Neural cell (in vitro differentiated cells): Measurements from ENCODE around the gene SLC22A3. TPM values are rescaled to one million over a fixed set of nuclear protein-coding genes. Genes with fewer than 3 reads are reported as not detected.

ENCODE experiments used
- H2AFZ ChIP-seq: fragments of 200-600, 300-800 bp; sonication (generic), shearing (Covaris generic); 2 replicates; pipeline ENCODE4 v1.6.0; 2014; ENCODE audit warnings: low read depth, mild to moderate bottlenecking, antibody characterized with exemption, low read length, moderate library complexity
- H3F3A ChIP-seq: fragments of 200-600 bp; shearing (Covaris generic); 2 replicates; pipeline ENCODE4 v1.6.1; 2016; ENCODE audit warnings: mild to moderate bottlenecking, moderate library complexity, mixed read lengths, antibody characterized with exemption, low read length; ENCODE audit not compliant: insufficient read depth, poor library complexity, severe bottlenecking
- H3K27ac ChIP-seq: fragments of 200-600, 300-800 bp; sonication (generic), shearing (Covaris generic); 2 replicates; pipeline ENCODE4 v1.5.1; 2014; ENCODE audit warnings: mild to moderate bottlenecking, low read length, moderate library complexity
- H3K27me3 ChIP-seq: fragments of 300-800, 200-600 bp; sonication (generic), shearing (Covaris generic); 2 replicates; pipeline ENCODE4 v1.6.0; 2014; ENCODE audit warnings: mild to moderate bottlenecking, low read depth, low read length, moderate library complexity; ENCODE audit not compliant: insufficient read depth
- H3K36me3 ChIP-seq: fragments of 300-800, 200-600 bp; sonication (generic), shearing (Covaris generic); 2 replicates; pipeline ENCODE4 v1.5.1; 2014; ENCODE audit warnings: mild to moderate bottlenecking, antibody characterized with exemption, low read length, moderate library complexity; ENCODE audit not compliant: insufficient read depth
- H3K4me2 ChIP-seq: fragments of 300-800, 200-600 bp; sonication (generic), shearing (Covaris generic); 2 replicates; pipeline ENCODE4 v1.6.0; 2014; ENCODE audit warnings: mild to moderate bottlenecking, low read length
- H3K4me3 ChIP-seq: fragments of 300-800, 200-600 bp; sonication (generic), shearing (Covaris generic); 2 replicates; pipeline ENCODE4 v1.5.1; 2014; ENCODE audit warnings: mild to moderate bottlenecking, low read length, moderate library complexity
- H3K79me2 ChIP-seq: fragments of 200-600 bp; shearing (Covaris generic); replicated peaks from 2 replicates; pipeline ENCODE4 v1.6.0; 2014; ENCODE audit warnings: mild to moderate bottlenecking, low read length, moderate library complexity; ENCODE audit not compliant: insufficient read depth
- H3K9ac ChIP-seq: fragments of 300-800, 200-600 bp; sonication (generic), shearing (Covaris generic); 2 replicates; pipeline ENCODE4 v1.6.1; 2016; ENCODE audit warnings: mild to moderate bottlenecking, low read length, mixed read lengths
- H3K9me2 ChIP-seq: fragments of 200-600 bp; shearing (Covaris generic); 2 replicates; pipeline ENCODE4 v1.6.1; 2016; ENCODE audit warnings: mild to moderate bottlenecking, low read length, mixed read lengths; ENCODE audit not compliant: insufficient read depth
- H3K9me3 ChIP-seq: fragments of 200-600, 300-800 bp; sonication (generic), shearing (Covaris generic); 2 replicates; pipeline ENCODE4 v1.6.1; 2016; ENCODE audit warnings: mild to moderate bottlenecking, mixed run types, low read length, moderate library complexity, mixed read lengths
- H4K20me1 ChIP-seq: fragments of 200-600 bp; shearing (Covaris generic); 2 replicates; pipeline ENCODE4 v1.6.1; 2016; ENCODE audit warnings: mild to moderate bottlenecking, mixed run types; ENCODE audit not compliant: insufficient read depth
- EP300 ChIP-seq: fragments of 450-650 bp; conservative IDR thresholded peaks from 2 replicates; pipeline ENCODE4 v1.6.1; 2014; ENCODE audit warnings: antibody characterized with exemption, mild to moderate bottlenecking, moderate library complexity; ENCODE audit not compliant: poor library complexity, severe bottlenecking
- EZH2 ChIP-seq: fragments of 200-600, 300-800 bp; shearing (Covaris generic), sonication (generic); IDR thresholded peaks from 2 replicates; pipeline ENCODE4 v1.6.1; 2014; ENCODE audit warnings: antibody characterized with exemption, low read length, borderline replicate concordance, mild to moderate bottlenecking; ENCODE audit not compliant: insufficient read depth, poor library complexity, severe bottlenecking
- MXI1 ChIP-seq: fragments of 450-650 bp; conservative IDR thresholded peaks from 2 replicates; pipeline ENCODE4 v1.6.1; 2014; ENCODE audit warnings: antibody characterized with exemption, mild to moderate bottlenecking; ENCODE audit not compliant: poor library complexity, severe bottlenecking
- POLR2AphosphoS5 ChIP-seq: IDR thresholded peaks from 2 replicates; pipeline ENCODE4 v1.6.1; 2012
- RAD21 ChIP-seq: fragments of 450-650 bp; conservative IDR thresholded peaks from 2 replicates; pipeline ENCODE4 v1.6.1; 2014; ENCODE audit warnings: antibody characterized with exemption, mild to moderate bottlenecking, moderate library complexity
- REST ChIP-seq: IDR thresholded peaks from 2 replicates; pipeline ENCODE4 v1.6.1; 2012; ENCODE audit warnings: borderline replicate concordance
- SMC3 ChIP-seq: fragments of 450-650 bp; conservative IDR thresholded peaks from 2 replicates; pipeline ENCODE4 v1.6.1; 2014; ENCODE audit warnings: antibody characterized with exemption, mild to moderate bottlenecking, moderate library complexity; ENCODE audit not compliant: poor library complexity
- TAF1 ChIP-seq: IDR thresholded peaks from 2 replicates; pipeline ENCODE4 v1.6.1; 2012; ENCODE audit warnings: low read depth
- polyA plus RNA-seq: library from polyadenylated mRNA; depleted of rRNA; stranded (reverse); fragments of >200 nt; gene quantifications from 2 replicates; pipeline ENCODE4 v1.2.3, GENCODE V29; 2014
- TF ChIP-seq, protein P1 (sequence below): fragments of 450-650 bp; IDR thresholded peaks from 2 replicates; pipeline ENCODE4 v1.5.1; 2014; ENCODE audit warnings: antibody characterized with exemption, mild to moderate bottlenecking, moderate library complexity; ENCODE audit not compliant: poor library complexity, severe bottlenecking

SLC22A3 gene
- polyA plus RNA-seq, 1 donor from 2014 or later: not detected

DNA sequence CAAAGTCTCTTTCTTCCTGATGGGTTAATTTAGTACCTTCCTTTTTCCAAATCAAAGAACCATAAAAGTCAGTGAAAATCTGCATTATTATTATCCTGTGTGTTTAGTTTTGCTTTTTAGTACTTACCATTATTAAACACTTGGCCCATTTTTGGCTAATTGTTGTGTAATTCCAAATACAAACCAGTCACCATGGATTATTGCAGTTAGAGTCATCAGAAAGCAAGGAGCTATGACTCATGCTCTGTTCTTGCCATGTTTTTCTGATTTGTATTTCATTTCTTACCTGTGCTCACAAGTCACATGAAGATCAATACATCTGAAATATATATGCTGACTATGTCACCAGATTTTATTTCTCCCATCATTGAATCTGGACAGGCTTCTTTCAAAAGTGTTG lies 31.3 kb downstream of the SLC22A3 start:
- Histone ChIP-seq H3K27me3 (no peaks in the 10 kb centered on the region), H3K9me2 (no peaks in the 10 kb centered on the region), H3K4me3 (no peak overlapping the region), H3K9me3 (no peaks in the 10 kb centered on the region), H3K79me2 (no peaks in the 10 kb centered on the region), H3K36me3 (no peaks in the 10 kb centered on the region), H2AFZ (no peak overlapping the region), H3F3A (no peaks in the 10 kb centered on the region), H3K27ac (no peak overlapping the region), H4K20me1 (no peaks in the 10 kb centered on the region), H3K4me2 (no peak overlapping the region), H3K9ac (no peak overlapping the region)
- no peak for TF ChIP-seq RAD21
- TF ChIP-seq TAF1: no peak
- no peak for TF ChIP-seq REST
- no peak for TF ChIP-seq EZH2
- no peak for TF ChIP-seq SMC3
- no peak for TF ChIP-seq EP300
- TF ChIP-seq POLR2AphosphoS5: no peak

DNA sequence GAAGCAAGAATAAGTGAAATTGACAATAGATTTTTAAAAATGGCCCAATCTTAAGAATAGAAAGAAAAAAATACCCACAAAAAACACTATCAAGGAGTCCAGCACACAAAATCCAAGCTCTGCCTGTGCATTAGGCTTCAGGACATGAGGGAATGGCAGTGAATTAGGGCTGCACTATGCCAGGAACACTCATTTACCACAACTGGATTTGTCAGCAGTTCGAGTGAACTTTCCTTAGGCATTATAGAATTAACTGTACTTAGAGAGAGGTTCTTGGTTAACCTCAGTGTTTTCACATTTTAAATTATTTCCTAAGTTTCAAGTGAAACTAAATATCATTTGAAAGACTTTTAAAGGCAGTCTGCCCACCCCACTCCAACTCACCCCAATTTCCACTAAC lies 34.8 kb downstream of the SLC22A3 start:
- Histone ChIP-seq H3K9me2 (no peaks in the 10 kb centered on the region), H3K79me2 (no peaks in the 10 kb centered on the region), H2AFZ (no peak overlapping the region), H3K9ac (no peak overlapping the region), H3K36me3 (no peaks in the 10 kb centered on the region), H4K20me1 (no peaks in the 10 kb centered on the region), H3K27me3 (no peaks in the 10 kb centered on the region), H3K4me3 (no peak overlapping the region), H3F3A (no peaks in the 10 kb centered on the region), H3K27ac (no peak overlapping the region), H3K9me3 (no peaks in the 10 kb centered on the region), H3K4me2 (no peak overlapping the region)
- TF ChIP-seq SMC3 (no peak), POLR2AphosphoS5 (no peak), EP300 (no peak), REST (no peak), EZH2 (no peak), RAD21 (no peak), MXI1 (no peak), TAF1 (no peak)
- TF ChIP-seq, protein P1, sequence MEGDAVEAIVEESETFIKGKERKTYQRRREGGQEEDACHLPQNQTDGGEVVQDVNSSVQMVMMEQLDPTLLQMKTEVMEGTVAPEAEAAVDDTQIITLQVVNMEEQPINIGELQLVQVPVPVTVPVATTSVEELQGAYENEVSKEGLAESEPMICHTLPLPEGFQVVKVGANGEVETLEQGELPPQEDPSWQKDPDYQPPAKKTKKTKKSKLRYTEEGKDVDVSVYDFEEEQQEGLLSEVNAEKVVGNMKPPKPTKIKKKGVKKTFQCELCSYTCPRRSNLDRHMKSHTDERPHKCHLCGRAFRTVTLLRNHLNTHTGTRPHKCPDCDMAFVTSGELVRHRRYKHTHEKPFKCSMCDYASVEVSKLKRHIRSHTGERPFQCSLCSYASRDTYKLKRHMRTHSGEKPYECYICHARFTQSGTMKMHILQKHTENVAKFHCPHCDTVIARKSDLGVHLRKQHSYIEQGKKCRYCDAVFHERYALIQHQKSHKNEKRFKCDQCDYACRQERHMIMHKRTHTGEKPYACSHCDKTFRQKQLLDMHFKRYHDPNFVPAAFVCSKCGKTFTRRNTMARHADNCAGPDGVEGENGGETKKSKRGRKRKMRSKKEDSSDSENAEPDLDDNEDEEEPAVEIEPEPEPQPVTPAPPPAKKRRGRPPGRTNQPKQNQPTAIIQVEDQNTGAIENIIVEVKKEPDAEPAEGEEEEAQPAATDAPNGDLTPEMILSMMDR: no peak
